ENCODE results near the gene UTP18.

UTP18 gene

GRCh38 chr17:51335883-51336822 lies 75.8 kb downstream of the UTP18 start:
- no peak for DNase-seq

- no peak for DNase-seq
Measured at GRCh38 chr17:51341457-51341856, 81.1 kb downstream of the UTP18 start.

- DNase-seq: no peak
Measured at GRCh38 chr17:51342257-51342656, 81.9 kb downstream of the UTP18 start.

- no peak for DNase-seq
Measured at GRCh38 chr17:51344532-51344931, 84.2 kb downstream of the UTP18 start.

- no peak for DNase-seq
Measured at GRCh38 chr17:51346218-51346982, 86.1 kb downstream of the UTP18 start.

Measured in activated CD4-positive, alpha-beta T cell treated with anti-CD3 and anti-CD28 coated beads for 1 hour (primary cell).